ENCODE data around the gene CALHM5. TPM values are rescaled to one million over a fixed set of nuclear protein-coding genes. Genes with fewer than 3 reads are reported as not detected.

The CALHM5 gene
- total and polyA plus RNA-seq, 10 of the 15 experiments (the other 5 are each of a cell fraction or from before 2014, with no cell fraction given): not detected

DNA sequence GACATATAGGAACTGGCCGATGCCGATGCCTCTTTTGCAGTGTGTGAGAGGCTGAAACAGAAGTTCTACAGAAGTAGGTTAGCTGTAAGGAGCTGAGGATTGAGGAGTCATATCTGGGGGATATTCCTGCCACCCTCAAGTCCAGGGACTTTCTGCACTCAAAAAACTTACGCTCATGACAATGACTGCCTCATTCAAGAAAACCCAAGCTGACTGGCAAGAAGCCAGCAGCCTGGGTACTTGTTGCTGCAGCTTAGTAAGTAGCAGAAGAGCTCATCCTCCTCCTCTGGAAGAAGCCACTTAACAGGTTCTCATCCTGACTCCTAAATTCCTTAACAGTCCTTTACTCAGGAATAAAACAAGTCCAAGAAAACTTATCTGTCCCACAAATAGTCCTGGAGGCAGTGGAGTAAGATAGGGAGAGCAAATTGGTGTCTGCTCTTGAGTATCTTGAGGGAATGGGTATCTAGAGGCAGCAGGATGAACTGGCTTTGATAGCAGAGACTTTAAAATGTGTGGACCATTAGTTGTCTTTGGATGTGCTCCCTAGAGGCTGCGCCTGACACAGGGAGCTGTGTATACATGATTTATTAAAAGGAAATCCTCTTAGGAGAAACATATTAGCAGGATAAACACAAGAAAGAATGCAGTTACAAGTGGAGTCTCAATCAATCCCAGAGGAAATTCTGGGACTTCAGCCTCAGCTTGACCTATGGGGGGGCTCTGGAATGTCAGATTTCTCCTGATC lies 7.4 kb downstream of the CALHM5 start:
- DNase-seq (ENCODE audit: low read depth, low spot score): no peak
- SMC1A ChIA-PET (ENCODE audit: uncharacterized antibody, unreplicated experiment): interaction anchor here (0.9 to 3.0 kb wide), 4 partner anchors 12 to 238 kb away, joined by 3 to 11 read pairs (median 4); no protein-coding TSS in a partner anchor
- H3K4me1 ChIP-seq (ENCODE audit: control insufficient read depth, insufficient read depth, low read length): no peaks in the 10 kb centered on the region
- no peak for FAIRE-seq
- intact Hi-C loops (cut with micrococcal nuclease; ENCODE audit: unreplicated experiment): no loop called here
- 63% methylated on average over 4 of the region's 4 CpGs for WGBS (ENCODE audit: insufficient coverage, insufficient replicate concordance, low lambda C conversion rate, missing lambda C conversion rate)
- CTCF ChIA-PET: interaction anchor here (0.8 to 1.8 kb wide), 5 partner anchors 15 to 251 kb away, joined by 3 to 8 read pairs (median 3); no protein-coding TSS in a partner anchor
- no peak; the same call in 1 of the 3 replicates for ATAC-seq
- no peaks in the 10 kb centered on the region for H3K27me3 ChIP-seq (replicated peaks in 1 of 2; ENCODE audit: control insufficient read depth in 2 of 2, insufficient read depth in 2 of 2, low read length in 1 of 2)
- TF ChIP-seq, protein P1, sequence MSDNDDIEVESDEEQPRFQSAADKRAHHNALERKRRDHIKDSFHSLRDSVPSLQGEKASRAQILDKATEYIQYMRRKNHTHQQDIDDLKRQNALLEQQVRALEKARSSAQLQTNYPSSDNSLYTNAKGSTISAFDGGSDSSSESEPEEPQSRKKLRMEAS (IDR thresholded peaks at IDR 0.05; ENCODE audit: low read depth, low read length): no peak
- TF ChIP-seq RAD21 (IDR thresholded peaks at IDR 0.05; ENCODE audit: insufficient read depth, low read depth, low read length) (no peak), PML (IDR thresholded peaks at IDR 0.05; ENCODE audit: low read length) (no peak), IKZF2 (IDR thresholded peaks at IDR 0.05) (no peak), ETV6 (conservative IDR thresholded peaks at IDR 0.05 in 1 of 2, IDR thresholded peaks at IDR 0.05 in 1 of 2; ENCODE audit: borderline replicate concordance in 1 of 2, low read depth in 1 of 2) (no peak), JUNB (IDR thresholded peaks at IDR 0.05) (no peak), SMAD5 (IDR thresholded peaks at IDR 0.05; ENCODE audit: low read depth) (no peak), KAT2A (conservative IDR thresholded peaks at IDR 0.05; ENCODE audit: control insufficient read depth, low read depth, low read length) (no peak), HDGF (IDR thresholded peaks at IDR 0.05) (no peak), SMAD1 (IDR thresholded peaks at IDR 0.05; ENCODE audit: low read depth, partially characterized antibody) (no peak), CHD2 (IDR thresholded peaks at IDR 0.05; ENCODE audit: borderline replicate concordance, low read depth, low read length) (no peak)
- TF ChIP-seq, protein P2, sequence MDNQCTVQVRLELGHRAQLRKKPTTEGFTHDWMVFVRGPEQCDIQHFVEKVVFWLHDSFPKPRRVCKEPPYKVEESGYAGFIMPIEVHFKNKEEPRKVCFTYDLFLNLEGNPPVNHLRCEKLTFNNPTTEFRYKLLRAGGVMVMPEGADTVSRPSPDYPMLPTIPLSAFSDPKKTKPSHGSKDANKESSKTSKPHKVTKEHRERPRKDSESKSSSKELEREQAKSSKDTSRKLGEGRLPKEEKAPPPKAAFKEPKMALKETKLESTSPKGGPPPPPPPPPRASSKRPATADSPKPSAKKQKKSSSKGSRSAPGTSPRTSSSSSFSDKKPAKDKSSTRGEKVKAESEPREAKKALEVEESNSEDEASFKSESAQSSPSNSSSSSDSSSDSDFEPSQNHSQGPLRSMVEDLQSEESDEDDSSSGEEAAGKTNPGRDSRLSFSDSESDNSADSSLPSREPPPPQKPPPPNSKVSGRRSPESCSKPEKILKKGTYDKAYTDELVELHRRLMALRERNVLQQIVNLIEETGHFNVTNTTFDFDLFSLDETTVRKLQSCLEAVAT (IDR thresholded peaks at IDR 0.05): no peak
- TF ChIP-seq, protein P3, sequence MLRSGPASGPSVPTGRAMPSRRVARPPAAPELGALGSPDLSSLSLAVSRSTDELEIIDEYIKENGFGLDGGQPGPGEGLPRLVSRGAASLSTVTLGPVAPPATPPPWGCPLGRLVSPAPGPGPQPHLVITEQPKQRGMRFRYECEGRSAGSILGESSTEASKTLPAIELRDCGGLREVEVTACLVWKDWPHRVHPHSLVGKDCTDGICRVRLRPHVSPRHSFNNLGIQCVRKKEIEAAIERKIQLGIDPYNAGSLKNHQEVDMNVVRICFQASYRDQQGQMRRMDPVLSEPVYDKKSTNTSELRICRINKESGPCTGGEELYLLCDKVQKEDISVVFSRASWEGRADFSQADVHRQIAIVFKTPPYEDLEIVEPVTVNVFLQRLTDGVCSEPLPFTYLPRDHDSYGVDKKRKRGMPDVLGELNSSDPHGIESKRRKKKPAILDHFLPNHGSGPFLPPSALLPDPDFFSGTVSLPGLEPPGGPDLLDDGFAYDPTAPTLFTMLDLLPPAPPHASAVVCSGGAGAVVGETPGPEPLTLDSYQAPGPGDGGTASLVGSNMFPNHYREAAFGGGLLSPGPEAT (IDR thresholded peaks at IDR 0.05; ENCODE audit: low read depth): no peak
- TF ChIP-seq, protein P4, sequence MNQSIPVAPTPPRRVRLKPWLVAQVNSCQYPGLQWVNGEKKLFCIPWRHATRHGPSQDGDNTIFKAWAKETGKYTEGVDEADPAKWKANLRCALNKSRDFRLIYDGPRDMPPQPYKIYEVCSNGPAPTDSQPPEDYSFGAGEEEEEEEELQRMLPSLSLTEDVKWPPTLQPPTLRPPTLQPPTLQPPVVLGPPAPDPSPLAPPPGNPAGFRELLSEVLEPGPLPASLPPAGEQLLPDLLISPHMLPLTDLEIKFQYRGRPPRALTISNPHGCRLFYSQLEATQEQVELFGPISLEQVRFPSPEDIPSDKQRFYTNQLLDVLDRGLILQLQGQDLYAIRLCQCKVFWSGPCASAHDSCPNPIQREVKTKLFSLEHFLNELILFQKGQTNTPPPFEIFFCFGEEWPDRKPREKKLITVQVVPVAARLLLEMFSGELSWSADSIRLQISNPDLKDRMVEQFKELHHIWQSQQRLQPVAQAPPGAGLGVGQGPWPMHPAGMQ (IDR thresholded peaks at IDR 0.05; ENCODE audit: borderline replicate concordance): no peak
- H2AFZ ChIP-seq (ENCODE audit: control insufficient read depth, low read depth, low read length): no peak overlapping the region
- RAD21 ChIA-PET (ENCODE audit: unreplicated experiment): interaction anchor here (0.7 to 1.6 kb wide), 4 partner anchors 14 to 302 kb away, joined by 3 to 6 read pairs (median 4); no protein-coding TSS in a partner anchor
- H3K9me3 ChIP-seq (replicated peaks; ENCODE audit: control insufficient read depth, insufficient read depth, low read length): no peaks in the 10 kb centered on the region
- H3K79me2 ChIP-seq (ENCODE audit: control insufficient read depth, insufficient read depth, low read length): no peaks in the 10 kb centered on the region
- H3K36me3 ChIP-seq (ENCODE audit: control insufficient read depth in 2 of 2, insufficient read depth in 2 of 2, low read length in 1 of 2): no peaks in the 10 kb centered on the region
- no peak overlapping the region for H3K27ac ChIP-seq (ENCODE audit: control insufficient read depth, insufficient read depth)
- no peak overlapping the region for H3K9ac ChIP-seq (ENCODE audit: control insufficient read depth, insufficient read depth, low read length)
- no peak overlapping the region for H3K4me2 ChIP-seq (ENCODE audit: control insufficient read depth, insufficient read depth)
- no TSS peak for BruUV-seq (replicated peaks)
- in situ Hi-C loops (cut with MboI): no loop called here
- POLR2A ChIA-PET: no interaction called here
- H3K4me3 ChIP-seq: no peak overlapping the region
- H4K20me1 ChIP-seq (ENCODE audit: control insufficient read depth, insufficient read depth): no peaks in the 10 kb centered on the region
